HUDEP-2 (cell line): Measurements from ENCODE around the gene CCDC6.
"Not testable (repeated sequence)": the region's sequence is repeated elsewhere in the genome, so short reads cannot be mapped to it uniquely, and the experiment has no call there.

Experiments used
- DNase-seq, 76 experiments: peaks; one replicate each; lab custom pipeline; 2025; ENCODE audit not compliant: unreplicated experiment in 76 of 76; lab: John Stamatoyannopoulos, UW

Gene CCDC6

GRCh38 chr10:59906417-59907202 lies at the start of gene CCDC6:
CCDC6 (minus strand) TSS chr10:59906556; CDS start chr10:59906424, 132 bp downstream.
- peak in 74 of 76 experiments; percentile 60 to 95 (median 88) for DNase-seq

- DNase-seq = no peak
These were observed 47.9 kb upstream of the CCDC6 start for GRCh38 chr10:59954296-59954695.

DNA sequence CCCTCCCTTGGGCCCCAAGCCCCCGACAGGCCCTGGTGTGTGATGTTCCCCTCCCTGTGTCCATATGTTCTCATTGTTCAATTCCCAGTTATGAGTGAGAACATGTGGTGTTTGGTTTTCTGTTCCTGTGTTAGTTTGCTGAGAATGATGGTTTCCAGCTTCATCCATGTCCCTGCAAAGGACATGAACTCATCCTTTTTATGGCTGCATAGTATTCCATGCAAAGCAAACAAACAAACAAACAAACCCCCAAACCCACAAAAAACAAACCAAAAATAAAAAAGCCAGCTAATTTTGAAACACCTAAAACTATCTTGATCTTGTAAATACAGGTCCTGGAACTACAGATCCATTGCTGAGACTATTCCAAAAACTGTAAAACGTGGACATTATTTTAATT lies 47.4 kb upstream of the CCDC6 start:
- not testable (repeated sequence) for DNase-seq

GRCh38 chr10:59950105-59950504 lies 43.7 kb upstream of the CCDC6 start:
- no peak for DNase-seq

GRCh38 chr10:59949608-59950007 lies 43.3 kb upstream of the CCDC6 start:
- DNase-seq = no peak

- DNase-seq = no peak
These were observed 39.6 kb upstream of the CCDC6 start for GRCh38 chr10:59945991-59946390.

- no peak for DNase-seq
These were observed 39.2 kb upstream of the CCDC6 start for GRCh38 chr10:59945590-59945989.

DNA sequence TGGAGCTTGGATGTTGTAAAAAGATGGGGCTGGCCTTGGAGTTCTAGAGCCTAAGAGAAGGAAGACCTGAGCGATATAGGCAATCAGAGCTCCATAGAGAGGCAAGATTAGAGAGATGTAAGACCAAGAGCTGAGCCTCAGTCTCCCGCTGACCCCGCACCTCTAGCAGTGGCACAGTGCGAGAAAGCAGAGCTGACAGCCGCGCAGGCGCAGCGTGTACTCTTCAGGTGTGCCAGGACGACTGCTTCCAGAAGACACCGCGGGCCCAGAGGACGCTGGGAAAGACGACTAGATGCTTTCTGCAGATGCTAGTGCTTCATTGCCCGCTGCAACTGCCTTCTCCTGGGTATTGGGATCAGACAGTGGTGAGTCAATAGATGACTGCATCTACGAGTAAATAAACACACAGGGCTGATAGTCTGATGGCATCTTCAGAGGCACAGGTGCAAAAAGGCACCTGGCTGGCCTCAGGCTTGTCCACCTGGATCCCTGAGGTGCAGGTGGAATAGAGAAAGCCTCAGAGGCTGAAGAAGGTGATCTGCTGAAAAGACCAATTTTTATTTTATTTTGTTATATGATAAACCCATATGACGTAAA lies 38.1 kb upstream of the CCDC6 start:
- DNase-seq = no peak

GRCh38 chr10:59942556-59942955 lies 36.2 kb upstream of the CCDC6 start:
- DNase-seq = no peak

- DNase-seq = no peak
These were observed 31.4 kb upstream of the CCDC6 start for GRCh38 chr10:59937720-59938119.

DNA sequence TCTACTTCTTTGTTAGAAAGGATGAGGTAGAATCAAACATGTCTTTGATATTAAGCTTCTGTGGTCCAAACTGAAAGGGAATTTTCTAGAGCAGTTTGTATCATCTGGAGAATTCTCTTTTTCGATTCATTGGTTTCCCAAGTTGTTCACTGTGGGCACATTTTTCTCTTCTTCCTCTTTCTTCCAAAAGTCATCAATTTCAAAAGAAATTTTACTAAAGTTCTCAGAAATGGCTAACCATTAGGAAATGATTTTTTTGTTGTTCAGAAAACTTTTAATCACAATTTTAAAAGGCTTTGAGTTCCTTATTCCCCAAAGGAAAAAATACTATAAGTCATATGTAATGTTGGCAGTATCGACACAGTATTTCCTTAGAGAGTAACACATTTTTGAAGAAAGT lies 28.3 kb upstream of the CCDC6 start:
- no peak for DNase-seq

DNA sequence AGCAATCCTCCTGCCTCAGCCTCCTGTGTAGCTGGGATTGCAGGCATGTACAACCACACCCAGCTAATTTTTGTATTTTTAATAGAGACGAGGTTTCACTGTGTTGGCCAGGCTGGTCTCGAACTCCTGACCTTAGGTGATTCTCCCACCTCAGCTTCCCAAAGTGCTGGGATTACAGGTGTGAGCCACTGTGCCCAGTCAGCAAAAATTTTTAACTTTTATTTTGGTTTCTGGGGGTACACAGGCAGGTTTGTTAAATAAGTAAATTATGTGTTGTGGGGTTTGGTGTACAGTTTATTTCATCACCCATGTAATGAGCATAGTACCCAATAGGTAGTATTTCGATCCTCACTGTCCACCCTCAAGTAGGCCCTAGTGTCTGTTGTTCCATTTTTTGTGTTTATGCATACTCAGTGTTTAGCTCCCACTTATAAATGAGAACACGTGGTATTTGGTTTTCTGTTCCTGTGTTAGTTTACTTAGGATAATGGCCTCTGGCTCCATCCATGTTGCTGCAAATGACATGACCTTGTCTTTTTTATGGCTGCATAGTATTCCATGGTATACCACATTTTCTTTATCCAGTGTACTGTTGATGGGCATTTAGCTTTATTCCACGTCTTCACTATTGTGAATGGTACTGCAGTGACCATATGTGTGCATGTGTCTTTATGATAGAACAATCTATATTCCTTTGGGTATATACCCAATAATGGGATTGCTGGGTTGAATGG lies 24.6 kb upstream of the CCDC6 start:
- not testable (repeated sequence) for DNase-seq

- DNase-seq = no peak
These were observed 19.7 kb upstream of the CCDC6 start for GRCh38 chr10:59926086-59926485.

GRCh38 chr10:59922907-59923306 lies 16.6 kb upstream of the CCDC6 start:
- no peak for DNase-seq

GRCh38 chr10:59917922-59918321 lies 11.6 kb upstream of the CCDC6 start:
- no peak for DNase-seq

DNA sequence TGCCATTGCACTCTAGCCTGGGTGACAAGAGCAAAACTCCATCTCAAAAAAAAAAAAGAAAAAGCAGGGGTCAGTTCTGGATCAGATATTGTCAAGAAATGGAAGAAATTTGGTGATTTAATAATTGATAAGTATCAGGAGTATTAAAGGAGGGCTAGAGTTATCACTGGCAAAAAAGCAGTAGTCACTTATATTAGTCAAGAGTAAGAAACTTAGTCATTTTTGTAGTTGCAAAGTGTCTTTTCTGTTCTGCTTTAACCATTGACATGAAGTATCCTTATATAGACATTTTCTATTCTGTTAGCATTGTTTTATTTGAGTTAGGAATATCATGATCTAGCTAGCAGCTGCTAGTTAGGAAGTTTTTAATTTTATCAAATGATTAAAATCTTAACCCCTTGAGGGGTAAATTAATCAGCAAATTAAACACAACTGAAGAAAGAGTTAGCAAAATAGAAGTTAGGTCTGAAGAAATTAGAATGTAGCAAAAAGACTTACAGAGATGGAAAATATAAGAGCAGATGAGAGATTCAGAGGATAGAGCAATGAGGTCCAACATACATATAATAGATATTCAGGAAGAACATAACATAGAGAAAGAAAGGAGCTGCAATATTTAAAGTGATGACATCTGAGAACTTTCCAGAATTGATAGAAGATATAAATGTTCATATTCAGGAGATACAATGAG lies 7.3 kb upstream of the CCDC6 start:
- no peak for DNase-seq

- no peak for DNase-seq
These were observed 4.5 kb upstream of the CCDC6 start for GRCh38 chr10:59910867-59911266.

- no peak for DNase-seq
These were observed 3.5 kb upstream of the CCDC6 start for GRCh38 chr10:59909815-59910214.

GRCh38 chr10:59908808-59909143 lies 2.4 kb upstream of the CCDC6 start:
- DNase-seq = no peak

- DNase-seq = peak in 69 of 76 experiments; percentile 7 to 81 (median 49)
These were observed 1.8 kb upstream of the CCDC6 start for GRCh38 chr10:59907918-59908807.
